ENCODE data around the gene PDZK1IP1.

- TF ChIP-seq, protein P1, sequence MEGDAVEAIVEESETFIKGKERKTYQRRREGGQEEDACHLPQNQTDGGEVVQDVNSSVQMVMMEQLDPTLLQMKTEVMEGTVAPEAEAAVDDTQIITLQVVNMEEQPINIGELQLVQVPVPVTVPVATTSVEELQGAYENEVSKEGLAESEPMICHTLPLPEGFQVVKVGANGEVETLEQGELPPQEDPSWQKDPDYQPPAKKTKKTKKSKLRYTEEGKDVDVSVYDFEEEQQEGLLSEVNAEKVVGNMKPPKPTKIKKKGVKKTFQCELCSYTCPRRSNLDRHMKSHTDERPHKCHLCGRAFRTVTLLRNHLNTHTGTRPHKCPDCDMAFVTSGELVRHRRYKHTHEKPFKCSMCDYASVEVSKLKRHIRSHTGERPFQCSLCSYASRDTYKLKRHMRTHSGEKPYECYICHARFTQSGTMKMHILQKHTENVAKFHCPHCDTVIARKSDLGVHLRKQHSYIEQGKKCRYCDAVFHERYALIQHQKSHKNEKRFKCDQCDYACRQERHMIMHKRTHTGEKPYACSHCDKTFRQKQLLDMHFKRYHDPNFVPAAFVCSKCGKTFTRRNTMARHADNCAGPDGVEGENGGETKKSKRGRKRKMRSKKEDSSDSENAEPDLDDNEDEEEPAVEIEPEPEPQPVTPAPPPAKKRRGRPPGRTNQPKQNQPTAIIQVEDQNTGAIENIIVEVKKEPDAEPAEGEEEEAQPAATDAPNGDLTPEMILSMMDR (IDR thresholded peaks at IDR 0.05) = no peak
- TF ChIP-seq POLR2A (IDR thresholded peaks at IDR 0.05) = no peak
Observed at GRCh38 chr1:47137198-47137597, 52.6 kb downstream of the PDZK1IP1 start, which contains the start of gene CYP4A22.
